SU-DHL-6 (cell line): ENCODE results near the gene TBC1D10B.

Source experiments
- H2AFZ ChIP-seq: fragments of 200-600 bp; sonication (generic); 2 replicates; pipeline ENCODE4 v1.6.1; 2014; ENCODE audit warnings: low read depth, mild to moderate bottlenecking, moderate library complexity, mixed read lengths, antibody characterized with exemption, low read length; ENCODE audit not compliant: severe bottlenecking
- H3F3A ChIP-seq: fragments of 200-600 bp; shearing (Covaris generic); 2 replicates; pipeline ENCODE4 v1.6.0; 2016; ENCODE audit warnings: antibody characterized with exemption, mild to moderate bottlenecking; ENCODE audit not compliant: insufficient read depth
- H3K27ac ChIP-seq: fragments of 200-600 bp; sonication (generic); 2 replicates; pipeline ENCODE4 v1.5.1; 2016; ENCODE audit warnings: low read depth, mild to moderate bottlenecking, low read length, moderate library complexity, mixed read lengths
- H3K27me3 ChIP-seq: fragments of 200-600 bp; sonication (generic), shearing (Covaris generic); 2 replicates; pipeline ENCODE4 v1.6.0; 2014; ENCODE audit warnings: mild to moderate bottlenecking, low read length
- H3K36me3 ChIP-seq: fragments of 200-600 bp; sonication (generic); 2 replicates; pipeline ENCODE4 v1.6.1; 2014; ENCODE audit warnings: mild to moderate bottlenecking, low read length, mixed read lengths
- H3K4me2 ChIP-seq: fragments of 300-600, 200-600 bp; shearing (Covaris generic), sonication (generic); 2 replicates; pipeline ENCODE4 v1.6.0; 2014; ENCODE audit warnings: low read length, low read depth, mild to moderate bottlenecking; ENCODE audit not compliant: poor library complexity, severe bottlenecking
- H3K4me3 ChIP-seq: fragments of 200-600 bp; sonication (generic); 2 replicates; pipeline ENCODE4 v1.5.1; 2014; ENCODE audit warnings: antibody characterized with exemption, low read length, mild to moderate bottlenecking, mixed read lengths; ENCODE audit not compliant: insufficient read depth, poor library complexity, severe bottlenecking
- H3K79me2 ChIP-seq: fragments of 200-600 bp; sonication (generic); 2 replicates; pipeline ENCODE4 v1.6.1; 2014; ENCODE audit warnings: mild to moderate bottlenecking, low read length, moderate library complexity; ENCODE audit not compliant: insufficient read depth
- H3K9ac ChIP-seq: fragments of 200-600 bp; sonication (generic); 2 replicates; pipeline ENCODE4 v1.7.0; 2014; ENCODE audit warnings: mild to moderate bottlenecking, low read length
- H3K9me2 ChIP-seq: fragments of 200-600 bp; sonication (generic); replicated peaks from 2 replicates; pipeline ENCODE4 v1.6.1; 2014; ENCODE audit warnings: low read length; ENCODE audit not compliant: insufficient read depth
- H3K9me3 ChIP-seq: fragments of 200-600 bp; sonication (generic); 2 replicates; pipeline ENCODE4 v1.6.1; 2014; ENCODE audit warnings: low read length, mixed read lengths; ENCODE audit not compliant: insufficient read depth
- H4K20me1 ChIP-seq: fragments of 200-600 bp; sonication (generic); 2 replicates; pipeline ENCODE4 v1.6.1; 2014; ENCODE audit warnings: low read depth, mild to moderate bottlenecking, antibody characterized with exemption, low read length, moderate library complexity, mixed read lengths
- CTCF ChIP-seq: fragments of 200-600 bp; sonication (generic); IDR thresholded peaks from one replicate; pipeline ENCODE4 v1.5.1; 2017; ENCODE audit warnings: antibody characterized with exemption, mild to moderate bottlenecking, low read length, moderate library complexity; ENCODE audit not compliant: insufficient read depth, poor library complexity, severe bottlenecking
- EZH2phosphoT487 ChIP-seq: fragments of 200-600 bp; sonication (generic), shearing (Covaris generic); conservative IDR thresholded peaks from 2 replicates; pipeline ENCODE4 v1.6.1; 2018; ENCODE audit warnings: mild to moderate bottlenecking, antibody characterized with exemption, low read length, moderate library complexity, mixed read lengths

The TBC1D10B gene

GRCh38 chr16:30381291-30382041, 11.2 kb upstream of the TBC1D10B start:
- Histone ChIP-seq H4K20me1 (no peaks in the 10 kb centered on the region), H3K27me3 (no peaks in the 10 kb centered on the region), H3F3A (peaks cover 22% of the 10 kb centered on the region), H3K4me3 (peak overlapping the region; percentile 66), H3K9me2 (no peaks in the 10 kb centered on the region), H3K36me3 (no peaks in the 10 kb centered on the region), H2AFZ (no peak overlapping the region), H3K9ac (peak overlapping the region; percentile 77), H3K27ac (peak overlapping the region; percentile 76), H3K4me2 (peak overlapping the region; percentile 96), H3K79me2 (peaks cover 13% of the 10 kb centered on the region), H3K9me3 (no peaks in the 10 kb centered on the region)
- TF ChIP-seq CTCF: no peak
- TF ChIP-seq EZH2phosphoT487: no peak

DNA sequence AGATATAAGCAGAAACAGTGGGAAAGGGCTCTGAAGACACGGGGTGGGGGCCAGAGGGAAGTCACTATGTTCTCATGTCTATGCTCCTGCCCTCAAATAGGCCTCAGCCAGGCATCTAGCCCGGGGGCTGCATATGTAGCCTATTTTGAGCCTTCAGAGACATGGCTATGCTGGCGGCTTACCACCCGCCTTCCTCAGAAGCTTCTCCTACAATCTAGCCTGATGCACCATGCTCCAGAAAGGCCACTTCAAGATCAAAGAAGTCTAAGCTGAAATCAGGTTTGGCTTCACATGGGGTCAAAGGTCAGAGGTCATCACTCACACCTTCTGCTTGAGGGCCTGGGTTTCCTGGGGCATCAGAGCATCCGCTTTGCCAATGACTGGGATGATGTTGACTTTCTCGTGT, 10.5 kb upstream of the TBC1D10B start:
- peak overlapping the region; percentile 96 for H3K4me2 ChIP-seq
- H3K36me3 ChIP-seq: no peaks in the 10 kb centered on the region
- no peaks in the 10 kb centered on the region for H3K9me2 ChIP-seq
- H3K27ac ChIP-seq: peak overlapping the region; percentile 76
- no peaks in the 10 kb centered on the region for H4K20me1 ChIP-seq
- H3K27me3 ChIP-seq: no peaks in the 10 kb centered on the region
- TF ChIP-seq EZH2phosphoT487 (no peak), CTCF (no peak)
- no peak overlapping the region for H2AFZ ChIP-seq
- H3K79me2 ChIP-seq: peaks cover 13% of the 10 kb centered on the region
- peak overlapping the region; percentile 77; the same call in 1 of the 2 replicates for H3K9ac ChIP-seq
- H3K4me3 ChIP-seq: peak overlapping the region; percentile 66
- no peaks in the 10 kb centered on the region for H3K9me3 ChIP-seq
- H3F3A ChIP-seq: peaks cover 22% of the 10 kb centered on the region

DNA sequence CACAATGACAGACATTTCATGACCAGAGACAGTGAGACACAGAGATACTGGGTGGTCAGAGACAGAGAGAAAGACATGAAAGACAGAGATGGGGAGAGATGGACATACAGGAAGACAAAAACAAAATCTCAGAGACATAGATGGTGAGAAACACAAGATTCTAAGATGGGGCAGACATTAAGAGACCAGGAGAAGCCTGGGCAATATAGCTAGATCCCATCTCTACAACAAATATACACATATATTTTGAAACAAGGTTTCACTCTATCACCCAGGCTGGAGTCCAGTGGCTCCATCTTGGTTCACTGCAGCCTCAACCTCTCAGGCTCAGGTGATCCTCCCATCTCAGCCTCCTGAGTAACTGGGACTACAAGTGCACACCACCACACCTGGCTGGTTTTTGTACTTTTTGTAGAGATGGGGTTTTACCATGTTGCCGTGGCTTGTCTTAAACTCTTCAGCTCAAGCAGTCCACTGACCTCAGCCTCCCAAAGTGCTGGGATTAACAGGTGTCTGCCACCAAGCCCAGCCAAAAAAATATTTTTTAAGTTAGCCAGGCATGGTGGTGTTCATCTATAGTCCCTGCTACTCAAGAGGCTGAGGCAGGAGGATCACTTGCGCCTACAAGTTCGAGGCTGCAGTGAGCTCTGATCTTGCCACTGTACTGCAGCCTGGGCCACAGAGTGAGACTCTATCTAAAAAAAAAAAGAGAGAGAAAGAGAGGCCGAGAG, 9.9 kb upstream of the TBC1D10B start:
- Histone ChIP-seq H3K9ac (no peak overlapping the region), H3K79me2 (peaks cover 13% of the 10 kb centered on the region), H3K9me3 (no peaks in the 10 kb centered on the region), H2AFZ (no peak overlapping the region), H4K20me1 (no peaks in the 10 kb centered on the region), H3K27me3 (no peaks in the 10 kb centered on the region), H3K4me3 (no peak overlapping the region), H3K36me3 (no peaks in the 10 kb centered on the region), H3K27ac (peak overlapping the region; percentile 76), H3K9me2 (no peaks in the 10 kb centered on the region), H3F3A (peaks cover 22% of the 10 kb centered on the region), H3K4me2 (peak overlapping the region; percentile 96)
- no peak for TF ChIP-seq EZH2phosphoT487
- no peak for TF ChIP-seq CTCF
